ENCODE measurements around the gene RAB43. TPM values are rescaled to one million over a fixed set of nuclear protein-coding genes. Genes with fewer than 3 reads are reported as not detected.

RAB43 gene
- 6.2 and 12.6 TPM in 2 replicates for total RNA-seq (2014; rRNA removed; shearing (Covaris generic))

GRCh38 chr3:129121792-129122411 is at the start of gene RAB43:
TSS of gene RAB43 (minus strand) at chr3:129121804. CDS start at chr3:129121489, 315 bp downstream.

GRCh38 chr3:129160891-129161859 is 39.6 kb upstream of the RAB43 start, which contains the start of gene ISY1:
TSS of gene ISY1 (minus strand) at chr3:129161063. CDS start at chr3:129160975, 88 bp downstream.

GRCh38 chr3:129060276-129061022 is 61.2 kb downstream of the RAB43 start, which contains the start of gene GP9:
TSS of gene GP9 (plus strand) at chr3:129060779. CDS start at chr3:129061740, 961 bp downstream.

Other genes starting within 250 kb of the RAB43 start
- gene ACAD9, start 242.2 kb downstream of the RAB43 start, total RNA-seq (2014; rRNA removed; shearing (Covaris generic)) = 37.2 and 41.0 TPM in 2 replicates
- 0.61 TPM in 1 of 2 replicates, not detected in the other for gene CFAP92, start 127.7 kb downstream of the RAB43 start, total RNA-seq (2014; rRNA removed; shearing (Covaris generic))
- gene EFCC1, start 120.5 kb downstream of the RAB43 start, total RNA-seq (2014; rRNA removed; shearing (Covaris generic)) = 0.23 TPM in 1 of 2 replicates, not detected in the other
- gene GP9, start 61.0 kb downstream of the RAB43 start, total RNA-seq (2014; rRNA removed; shearing (Covaris generic)) = not detected in 2 replicates
- gene ISY1, start 39.3 kb upstream of the RAB43 start, total RNA-seq (2014; rRNA removed; shearing (Covaris generic)) = 49.6 and 60.6 TPM in 2 replicates
- gene CNBP, start 62.1 kb upstream of the RAB43 start, total RNA-seq (2014; rRNA removed; shearing (Covaris generic)) = 306 and 346 TPM in 2 replicates
- gene COPG1, start 127.8 kb upstream of the RAB43 start, total RNA-seq (2014; rRNA removed; shearing (Covaris generic)) = 216 and 271 TPM in 2 replicates
- gene HMCES, start 157.1 kb upstream of the RAB43 start, total RNA-seq (2014; rRNA removed; shearing (Covaris generic)) = 46.0 and 48.7 TPM in 2 replicates

Data from A375 (cell line).